Cerebellar cortex (tissue), 1 donor: ENCODE results near the gene KCP.

Experiments
- DNase-seq: peaks from one replicate; pipeline ENCODE4 v3.0.0-alpha.2; 2015; ENCODE audit warnings: low spot score

Gene KCP

DNA sequence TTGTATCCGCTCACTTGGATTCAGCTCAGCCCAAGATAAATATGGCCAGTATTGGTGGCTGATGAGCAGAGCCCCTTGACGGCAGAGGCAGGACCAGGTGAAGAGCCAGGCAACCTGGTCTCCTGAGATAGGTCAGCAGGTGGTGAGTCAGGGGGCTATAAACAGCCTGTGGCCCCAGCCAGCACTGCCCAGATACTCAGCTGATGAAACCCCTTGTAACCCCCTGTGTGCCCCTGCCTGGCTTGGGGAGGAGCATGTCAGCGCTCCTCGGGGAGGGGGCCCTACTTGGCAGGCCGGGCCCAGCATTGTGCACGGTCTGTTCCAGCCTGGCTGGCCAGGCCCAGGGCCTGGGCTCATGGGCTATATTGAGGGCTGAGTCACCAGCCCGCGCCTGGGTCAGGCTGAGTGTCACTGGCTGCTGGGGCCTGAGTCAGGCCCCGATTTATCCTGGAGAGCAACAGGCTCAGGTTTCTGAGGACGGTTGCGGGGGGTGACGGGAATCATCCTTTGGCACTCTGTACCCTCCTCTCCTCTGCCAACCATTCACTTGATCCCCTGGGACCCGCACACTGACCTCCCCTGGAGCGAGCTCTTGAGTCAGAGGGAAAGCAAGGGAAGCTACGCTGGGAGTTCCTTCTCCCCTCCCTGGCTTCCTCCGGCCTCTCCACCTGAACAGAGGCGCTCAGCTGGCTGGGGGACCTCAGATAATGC is 83.1 kb downstream of the KCP start:
- no peak for DNase-seq

DNA sequence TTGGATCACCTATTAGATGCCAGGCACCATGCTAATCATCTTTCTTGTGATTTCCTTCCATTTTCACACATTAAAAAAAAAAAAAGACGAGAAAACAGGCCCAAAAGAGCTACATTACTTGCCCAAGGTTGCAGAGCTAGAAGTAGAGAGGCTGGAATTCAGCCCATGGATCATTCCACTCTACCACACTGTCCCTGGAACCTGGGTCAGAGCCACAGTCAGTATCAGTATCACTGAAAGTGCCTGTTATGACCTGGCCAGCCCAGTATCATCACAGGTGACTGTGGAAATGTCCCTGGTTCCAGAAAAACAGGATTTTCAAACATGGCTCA is 83.6 kb downstream of the KCP start:
- no peak for DNase-seq
